GM12875 (cell line): ENCODE results near the gene PLCD4.

ENCODE experiments used
- H3K4me3 ChIP-seq: one replicate; pipeline ENCODE4 v1.5.1; 2011; ENCODE audit warnings: low read depth, low read length, control low read depth
- CTCF ChIP-seq: IDR thresholded peaks from 2 replicates; pipeline ENCODE4 v1.5.1; 2011; ENCODE audit warnings: low read depth, mild to moderate bottlenecking, control low read depth, inconsistent platforms, low read length, moderate library complexity, borderline replicate concordance; ENCODE audit not compliant: insufficient read depth

Gene PLCD4

GRCh38 chr2:218679119-218679518 lies 71.4 kb downstream of the PLCD4 start:
- TF ChIP-seq CTCF, result no peak
- no peak overlapping the region for H3K4me3 ChIP-seq

GRCh38 chr2:218680061-218680460 lies 72.4 kb downstream of the PLCD4 start:
- no peak for TF ChIP-seq CTCF
- H3K4me3 ChIP-seq, result no peak overlapping the region
